ENCODE measurements around the gene TECPR2. TPM values are rescaled to one million over a fixed set of nuclear protein-coding genes. Genes with fewer than 3 reads are reported as not detected.

The TECPR2 gene
- total and polyA plus RNA-seq, 2 donors, result 7.6 to 8.3 TPM

- no peaks in the 10 kb centered on the region for H3K27me3 ChIP-seq (ENCODE audit: control insufficient read depth in 2 of 2, insufficient read depth in 1 of 2, low read length in 1 of 2)
- H3K4me1 ChIP-seq (ENCODE audit: control insufficient read depth in 2 of 2, insufficient read depth in 2 of 2, low read length in 2 of 2), result peaks cover 0 to 5% of the 10 kb centered on the region in 2 donors
- H3K4me3 ChIP-seq (ENCODE audit: low read length in 2 of 2), result no peak overlapping the region
- no peak overlapping the region for H3K27ac ChIP-seq (ENCODE audit: low read depth in 1 of 2, low read length in 1 of 2)
- peaks cover 33 to 49% of the 10 kb centered on the region in 2 donors for H3K36me3 ChIP-seq (ENCODE audit: control insufficient read depth in 2 of 2, insufficient read depth in 2 of 2, low read length in 1 of 2)
- DNase-seq (ENCODE audit: low read depth in 6 of 9, low spot score in 9 of 9), result no peak
- H3K9me3 ChIP-seq (ENCODE audit: control insufficient read depth in 2 of 2, insufficient read depth in 1 of 2, low read length in 1 of 2), result no peaks in the 10 kb centered on the region
- WGBS, result 98% methylated on average over 11 of the region's 11 CpGs
Observed at GRCh38 chr14:102440392-102440791, 77.7 kb downstream of the TECPR2 start.

- no peaks in the 10 kb centered on the region for H3K9me3 ChIP-seq (ENCODE audit: control insufficient read depth in 2 of 2, insufficient read depth in 1 of 2, low read length in 1 of 2)
- 97% methylated on average over 15 of the region's 15 CpGs for WGBS
- DNase-seq (ENCODE audit: low read depth in 6 of 9, low spot score in 9 of 9), result no peak
- peaks cover 43 to 55% of the 10 kb centered on the region in 2 donors for H3K36me3 ChIP-seq (ENCODE audit: control insufficient read depth in 2 of 2, insufficient read depth in 2 of 2, low read length in 1 of 2)
- H3K27ac ChIP-seq (ENCODE audit: low read depth in 1 of 2, low read length in 1 of 2), result no peak overlapping the region
- peaks cover 0 to 3% of the 10 kb centered on the region in 2 donors for H3K4me1 ChIP-seq (ENCODE audit: control insufficient read depth in 2 of 2, insufficient read depth in 2 of 2, low read length in 2 of 2)
- H3K4me3 ChIP-seq (ENCODE audit: low read length in 2 of 2), result no peak overlapping the region
- H3K27me3 ChIP-seq (ENCODE audit: control insufficient read depth in 2 of 2, insufficient read depth in 1 of 2, low read length in 1 of 2), result no peaks in the 10 kb centered on the region
Observed at GRCh38 chr14:102442241-102443211, 79.8 kb downstream of the TECPR2 start.

- WGBS, result 96% methylated on average over 7 of the region's 7 CpGs
- Histone ChIP-seq H3K36me3 (ENCODE audit: control insufficient read depth in 2 of 2, insufficient read depth in 2 of 2, low read length in 1 of 2) (peaks cover 50 to 54% of the 10 kb centered on the region in 2 donors), H3K27me3 (ENCODE audit: control insufficient read depth in 2 of 2, insufficient read depth in 1 of 2, low read length in 1 of 2) (no peaks in the 10 kb centered on the region), H3K4me1 (ENCODE audit: control insufficient read depth in 2 of 2, insufficient read depth in 2 of 2, low read length in 2 of 2) (no peaks in the 10 kb centered on the region), H3K27ac (ENCODE audit: low read depth in 1 of 2, low read length in 1 of 2) (no peak overlapping the region), H3K9me3 (ENCODE audit: control insufficient read depth in 2 of 2, insufficient read depth in 1 of 2, low read length in 1 of 2) (no peaks in the 10 kb centered on the region), H3K4me3 (ENCODE audit: low read length in 2 of 2) (no peak overlapping the region)
- DNase-seq (ENCODE audit: low read depth in 6 of 9, low spot score in 9 of 9), result no peak
Observed at GRCh38 chr14:102445066-102445465, 82.3 kb downstream of the TECPR2 start.

- peaks cover 52 to 54% of the 10 kb centered on the region in 2 donors for H3K36me3 ChIP-seq (ENCODE audit: control insufficient read depth in 2 of 2, insufficient read depth in 2 of 2, low read length in 1 of 2)
Observed at GRCh38 chr14:102445641-102446040, 82.9 kb downstream of the TECPR2 start.

GRCh38 chr14:102450206-102451063 lies 87.7 kb downstream of the TECPR2 start:
- WGBS, result 97% methylated on average over 17 of the region's 17 CpGs
- Histone ChIP-seq H3K4me1 (ENCODE audit: control insufficient read depth in 2 of 2, insufficient read depth in 2 of 2, low read length in 2 of 2) (no peaks in the 10 kb centered on the region), H3K27ac (ENCODE audit: low read depth in 1 of 2, low read length in 1 of 2) (no peak overlapping the region), H3K4me3 (ENCODE audit: low read length in 2 of 2) (no peak overlapping the region), H3K27me3 (ENCODE audit: control insufficient read depth in 2 of 2, insufficient read depth in 1 of 2, low read length in 1 of 2) (no peaks in the 10 kb centered on the region), H3K36me3 (ENCODE audit: control insufficient read depth in 2 of 2, insufficient read depth in 2 of 2, low read length in 1 of 2) (peaks cover 51 to 59% of the 10 kb centered on the region in 2 donors), H3K9me3 (ENCODE audit: control insufficient read depth in 2 of 2, insufficient read depth in 1 of 2, low read length in 1 of 2) (no peaks in the 10 kb centered on the region)
- DNase-seq (ENCODE audit: low read depth in 6 of 9, low spot score in 9 of 9), result no peak

More at GRCh38 chr14:102445641-102446040, 82.9 kb downstream of the TECPR2 start:
- H3K27ac ChIP-seq (ENCODE audit: low read depth in 1 of 2, low read length in 1 of 2), result no peak overlapping the region
- H3K4me1 ChIP-seq (ENCODE audit: control insufficient read depth in 2 of 2, insufficient read depth in 2 of 2, low read length in 2 of 2), result no peaks in the 10 kb centered on the region
- DNase-seq (ENCODE audit: low read depth in 6 of 9, low spot score in 9 of 9), result no peak
- H3K27me3 ChIP-seq (ENCODE audit: control insufficient read depth in 2 of 2, insufficient read depth in 1 of 2, low read length in 1 of 2), result no peaks in the 10 kb centered on the region
- no peaks in the 10 kb centered on the region for H3K9me3 ChIP-seq (ENCODE audit: control insufficient read depth in 2 of 2, insufficient read depth in 1 of 2, low read length in 1 of 2)
- WGBS, result 96% methylated on average over 15 of the region's 15 CpGs
- H3K4me3 ChIP-seq (ENCODE audit: low read length in 2 of 2), result no peak overlapping the region

- no peak overlapping the region for H3K4me3 ChIP-seq (ENCODE audit: low read length in 2 of 2)
- DNase-seq (ENCODE audit: low read depth in 6 of 9, low spot score in 9 of 9), result no peak
- no peaks in the 10 kb centered on the region for H3K4me1 ChIP-seq (ENCODE audit: control insufficient read depth in 2 of 2, insufficient read depth in 2 of 2, low read length in 2 of 2)
- H3K36me3 ChIP-seq (ENCODE audit: control insufficient read depth in 2 of 2, insufficient read depth in 2 of 2, low read length in 1 of 2), result peaks cover 45 to 56% of the 10 kb centered on the region in 2 donors
- no peaks in the 10 kb centered on the region for H3K27me3 ChIP-seq (ENCODE audit: control insufficient read depth in 2 of 2, insufficient read depth in 1 of 2, low read length in 1 of 2)
- no peak overlapping the region for H3K27ac ChIP-seq (ENCODE audit: low read depth in 1 of 2, low read length in 1 of 2)
- H3K9me3 ChIP-seq (ENCODE audit: control insufficient read depth in 2 of 2, insufficient read depth in 1 of 2, low read length in 1 of 2), result no peaks in the 10 kb centered on the region
- 98% methylated on average over 10 of the region's 10 CpGs for WGBS
Observed at GRCh38 chr14:102451064-102451352, 88.3 kb downstream of the TECPR2 start.

GRCh38 chr14:102452302-102452701 lies 89.6 kb downstream of the TECPR2 start:
- no peak overlapping the region for H3K4me3 ChIP-seq (ENCODE audit: low read length in 2 of 2)
- H3K27me3 ChIP-seq (ENCODE audit: control insufficient read depth in 2 of 2, insufficient read depth in 1 of 2, low read length in 1 of 2), result no peaks in the 10 kb centered on the region
- H3K4me1 ChIP-seq (ENCODE audit: control insufficient read depth in 2 of 2, insufficient read depth in 2 of 2, low read length in 2 of 2), result no peaks in the 10 kb centered on the region
- H3K36me3 ChIP-seq (ENCODE audit: control insufficient read depth in 2 of 2, insufficient read depth in 2 of 2, low read length in 1 of 2), result peaks cover 42 to 56% of the 10 kb centered on the region in 2 donors
- DNase-seq (ENCODE audit: low read depth in 6 of 9, low spot score in 9 of 9), result no peak
- no peak overlapping the region for H3K27ac ChIP-seq (ENCODE audit: low read depth in 1 of 2, low read length in 1 of 2)
- WGBS, result 97% methylated on average over 24 of the region's 24 CpGs
- H3K9me3 ChIP-seq (ENCODE audit: control insufficient read depth in 2 of 2, insufficient read depth in 1 of 2, low read length in 1 of 2), result no peaks in the 10 kb centered on the region

GRCh38 chr14:102454711-102455110 lies 92.0 kb downstream of the TECPR2 start:
- no peak for DNase-seq (ENCODE audit: low read depth in 6 of 9, low spot score in 9 of 9)
- no peaks in the 10 kb centered on the region for H3K4me1 ChIP-seq (ENCODE audit: control insufficient read depth in 2 of 2, insufficient read depth in 2 of 2, low read length in 2 of 2)
- H3K27ac ChIP-seq (ENCODE audit: low read depth in 1 of 2, low read length in 1 of 2), result no peak overlapping the region
- H3K36me3 ChIP-seq (ENCODE audit: control insufficient read depth in 2 of 2, insufficient read depth in 2 of 2, low read length in 1 of 2), result peaks cover 39 to 70% of the 10 kb centered on the region in 2 donors
- no peaks in the 10 kb centered on the region for H3K9me3 ChIP-seq (ENCODE audit: control insufficient read depth in 2 of 2, insufficient read depth in 1 of 2, low read length in 1 of 2)
- H3K27me3 ChIP-seq (ENCODE audit: control insufficient read depth in 2 of 2, insufficient read depth in 1 of 2, low read length in 1 of 2), result no peaks in the 10 kb centered on the region
- WGBS, result 91% methylated on average over 5 of the region's 5 CpGs
- no peak overlapping the region for H3K4me3 ChIP-seq (ENCODE audit: low read length in 2 of 2)

GRCh38 chr14:102457509-102457908 lies 94.8 kb downstream of the TECPR2 start:
- Histone ChIP-seq H3K27ac (ENCODE audit: low read depth in 1 of 2, low read length in 1 of 2) (no peak overlapping the region), H3K27me3 (ENCODE audit: control insufficient read depth in 2 of 2, insufficient read depth in 1 of 2, low read length in 1 of 2) (no peaks in the 10 kb centered on the region), H3K9me3 (ENCODE audit: control insufficient read depth in 2 of 2, insufficient read depth in 1 of 2, low read length in 1 of 2) (no peaks in the 10 kb centered on the region), H3K36me3 (ENCODE audit: control insufficient read depth in 2 of 2, insufficient read depth in 2 of 2, low read length in 1 of 2) (peaks cover 18 to 52% of the 10 kb centered on the region in 2 donors), H3K4me1 (ENCODE audit: control insufficient read depth in 2 of 2, insufficient read depth in 2 of 2, low read length in 2 of 2) (peaks cover 0 to 5% of the 10 kb centered on the region in 2 donors), H3K4me3 (ENCODE audit: low read length in 2 of 2) (no peak overlapping the region)
- WGBS, result 77% methylated on average over 2 of the region's 2 CpGs
- no peak for DNase-seq (ENCODE audit: low read depth in 6 of 9, low spot score in 9 of 9)
